HG02943 (cell line): ENCODE measurements around the gene GPSM1.
"Not testable (repeated sequence)": the region's sequence is repeated elsewhere in the genome, so short reads cannot be mapped to it uniquely, and the experiment has no call there.

Experiments
- ATAC-seq: cut with Tn5 transposase; IDR thresholded peaks from one replicate; pipeline ENCODE4 v1.9.1; 2021; ENCODE audit warnings: mild to moderate bottlenecking, low read depth, moderate library complexity; ENCODE audit not compliant: unreplicated experiment

GPSM1 gene

DNA sequence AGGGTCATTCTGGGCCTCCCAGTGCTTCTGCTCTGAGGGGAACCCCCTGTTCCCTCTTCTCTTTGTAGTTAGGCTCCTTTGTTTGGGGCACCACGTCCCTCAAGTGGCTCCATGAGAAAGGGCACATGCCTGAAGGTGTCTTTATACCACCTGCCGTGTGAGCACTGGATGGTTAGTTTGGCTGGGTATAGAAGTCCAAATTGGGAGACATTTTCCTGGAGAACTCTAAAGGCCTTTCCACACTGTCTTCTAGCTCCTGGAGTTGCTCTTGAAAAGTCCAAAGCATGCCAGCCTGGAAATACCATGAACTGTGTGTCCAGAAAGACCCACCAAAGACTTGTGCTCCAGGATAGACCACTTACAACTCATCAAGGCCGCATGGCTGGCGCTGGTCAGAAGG lies 12.4 kb upstream of the GPSM1 start:
- no peak for ATAC-seq

GRCh38 chr9:136316271-136316751 lies 11.0 kb upstream of the GPSM1 start:
- no peak for ATAC-seq

DNA sequence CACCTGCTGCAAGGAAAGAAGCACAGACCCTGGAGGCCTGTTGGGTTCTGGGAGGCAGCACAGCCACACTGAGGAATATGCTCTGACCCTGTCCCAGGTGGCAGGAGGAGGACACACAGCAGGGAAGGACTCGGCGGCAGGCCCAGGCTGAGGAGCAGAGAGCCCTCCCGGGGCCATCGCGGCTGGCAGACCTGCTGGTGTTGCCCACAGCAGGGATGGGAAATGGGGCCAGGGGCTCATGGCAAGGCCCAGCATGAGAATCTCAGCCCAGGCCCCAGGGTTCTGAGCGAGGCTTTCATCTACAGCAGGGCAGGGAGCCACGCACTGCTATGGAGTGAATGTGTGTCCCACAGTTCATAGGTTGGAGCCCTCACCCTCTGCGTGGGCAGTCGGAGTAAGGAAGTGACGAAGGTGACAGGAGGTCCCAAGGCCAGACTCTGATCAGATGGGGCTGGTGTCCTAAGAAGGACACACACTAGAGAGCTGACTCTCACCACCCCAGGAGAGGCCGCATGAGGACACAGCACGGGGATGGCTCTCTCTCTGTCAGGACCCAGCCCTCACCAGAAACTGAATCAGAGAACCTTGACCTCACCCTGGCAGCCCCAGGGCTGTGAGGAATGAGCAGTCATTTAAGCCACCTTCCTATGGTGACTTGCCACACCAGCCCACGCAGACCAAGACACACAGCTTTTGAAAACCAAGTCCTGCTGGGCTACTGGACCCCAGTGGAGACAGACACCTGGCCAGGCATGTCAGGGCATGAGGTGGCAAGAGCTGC lies 10.3 kb upstream of the GPSM1 start:
- no peak for ATAC-seq

- no peak for ATAC-seq
Observed at GRCh38 chr9:136317695-136318094, 9.6 kb upstream of the GPSM1 start.

DNA sequence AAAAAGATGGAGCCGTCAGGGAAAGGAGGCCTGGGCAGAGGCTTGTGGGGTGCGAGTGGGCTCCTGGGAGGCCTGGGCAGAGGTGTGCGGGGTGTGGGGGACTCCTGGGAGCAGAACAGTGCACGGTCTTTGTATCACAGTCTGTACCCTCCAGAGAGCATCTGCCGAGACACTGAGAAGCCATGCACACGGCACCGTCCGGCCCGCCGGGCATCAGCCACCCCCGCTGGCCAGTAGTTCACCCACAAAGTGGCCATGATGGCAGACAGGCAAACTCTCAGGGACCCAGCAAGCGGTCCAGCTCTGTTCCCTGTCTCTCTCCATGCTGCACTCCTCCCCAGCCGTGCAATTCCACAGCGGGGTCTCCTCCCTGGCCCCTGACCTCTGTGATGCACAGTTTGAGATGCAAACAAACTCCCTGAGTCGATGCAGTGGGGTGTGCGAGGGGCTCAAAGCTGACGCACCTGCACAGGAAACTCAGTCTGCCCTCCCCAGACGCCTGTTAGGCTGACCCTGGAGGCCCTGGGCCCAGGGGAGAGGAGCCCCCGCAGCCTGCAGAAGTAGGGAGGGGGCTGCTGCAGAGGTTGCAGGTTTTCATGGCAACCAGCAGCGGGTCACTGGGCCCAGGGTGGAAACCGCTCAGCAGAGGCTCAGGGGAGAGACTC lies 9.1 kb upstream of the GPSM1 start:
- no peak for ATAC-seq

DNA sequence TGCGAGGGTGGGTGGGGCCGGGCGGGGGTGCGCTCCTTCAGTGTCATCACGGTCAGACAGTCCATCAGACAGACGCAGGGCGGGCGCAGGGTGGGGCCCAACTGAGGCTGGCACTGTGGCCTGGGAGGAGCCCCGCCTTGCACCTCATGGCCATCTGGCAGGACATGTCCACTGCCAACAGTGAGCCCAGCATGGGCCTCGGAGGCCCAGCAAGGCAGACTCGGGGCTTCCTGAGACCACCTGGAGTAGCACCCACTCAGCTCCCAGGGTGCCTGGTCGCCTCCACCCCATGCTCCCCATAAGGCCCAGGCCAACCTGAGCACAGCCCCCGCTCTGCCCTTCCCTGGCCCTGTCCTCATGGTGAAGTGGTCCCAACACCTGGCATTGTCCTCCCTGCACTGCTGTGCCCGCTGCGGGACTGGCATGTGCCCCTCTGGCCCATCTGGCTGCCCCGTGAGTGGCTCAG lies 8.5 kb upstream of the GPSM1 start:
- no peak for ATAC-seq

GRCh38 chr9:136319244-136319643 lies 8.1 kb upstream of the GPSM1 start:
- ATAC-seq: not testable (repeated sequence)

DNA sequence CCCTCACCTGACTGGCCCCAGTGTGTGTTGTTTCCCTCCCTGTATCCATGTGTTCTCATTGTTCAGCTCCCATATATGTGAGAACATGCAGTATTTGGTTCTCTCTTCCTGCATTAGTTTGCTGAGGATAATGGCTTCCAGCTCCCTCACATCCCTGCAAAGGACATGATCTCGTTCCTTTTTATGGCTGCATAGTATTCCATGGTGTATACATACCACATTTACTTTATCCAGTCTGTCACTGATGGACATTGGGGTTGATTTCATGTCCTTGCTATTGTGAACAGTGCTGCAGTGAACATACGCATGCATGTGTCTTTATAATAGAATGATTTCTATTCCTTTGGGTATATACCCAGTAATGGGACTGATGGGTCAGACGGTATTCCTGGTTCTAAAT lies 7.4 kb upstream of the GPSM1 start:
- ATAC-seq: not testable (repeated sequence)

GRCh38 chr9:136320972-136321371 lies 6.4 kb upstream of the GPSM1 start:
- not testable (repeated sequence) for ATAC-seq

- no peak for ATAC-seq
Observed at GRCh38 chr9:136321561-136321960, 5.8 kb upstream of the GPSM1 start.

DNA sequence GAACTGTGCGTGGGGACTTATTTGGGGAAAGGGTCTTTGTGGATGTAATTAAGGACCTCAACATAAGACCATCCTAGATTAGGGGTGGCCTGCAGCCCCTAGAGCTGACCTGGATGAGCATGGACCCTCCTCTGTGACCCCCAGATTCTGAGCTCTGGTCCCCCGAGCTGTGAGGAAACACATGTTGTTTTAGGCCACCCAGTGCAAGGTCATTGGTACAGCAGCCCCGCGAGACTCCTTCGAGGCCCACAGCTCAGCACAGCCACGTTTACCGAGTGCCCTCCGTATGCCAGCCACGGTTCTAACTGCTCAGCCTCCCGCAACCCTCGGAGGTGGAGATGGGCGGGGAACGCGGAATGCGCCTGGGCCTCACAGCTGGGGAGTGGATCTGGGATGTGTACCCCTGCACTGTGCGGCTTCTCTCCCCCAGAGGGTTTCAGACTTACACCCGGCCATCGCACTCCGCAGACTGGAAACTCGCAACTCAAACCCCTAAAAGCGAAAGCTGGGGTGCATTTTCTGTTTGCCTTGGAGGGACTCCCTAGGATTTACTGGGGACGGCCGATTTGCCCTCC lies 4.5 kb upstream of the GPSM1 start:
- no peak for ATAC-seq

DNA sequence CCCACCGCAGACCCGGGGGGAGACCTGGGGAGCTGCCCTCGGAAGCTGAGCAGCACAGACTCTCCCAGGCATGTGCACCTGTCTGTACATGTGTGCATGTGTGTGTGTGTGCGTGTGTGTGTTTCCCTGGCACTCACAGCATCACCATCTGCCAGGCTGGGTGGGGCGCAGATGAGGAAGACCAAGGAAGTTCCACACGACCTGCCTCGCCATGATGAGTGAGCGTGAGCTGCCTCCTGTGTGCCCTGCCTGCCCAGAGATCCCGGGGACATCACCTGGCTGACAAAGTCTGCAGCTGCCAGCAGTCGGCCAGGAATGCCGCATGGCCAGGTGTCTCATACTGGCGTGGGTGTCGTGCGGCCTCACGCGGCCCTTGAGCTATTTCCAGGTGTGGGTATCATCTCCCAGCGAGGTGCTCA lies 4.0 kb upstream of the GPSM1 start:
- no peak for ATAC-seq

DNA sequence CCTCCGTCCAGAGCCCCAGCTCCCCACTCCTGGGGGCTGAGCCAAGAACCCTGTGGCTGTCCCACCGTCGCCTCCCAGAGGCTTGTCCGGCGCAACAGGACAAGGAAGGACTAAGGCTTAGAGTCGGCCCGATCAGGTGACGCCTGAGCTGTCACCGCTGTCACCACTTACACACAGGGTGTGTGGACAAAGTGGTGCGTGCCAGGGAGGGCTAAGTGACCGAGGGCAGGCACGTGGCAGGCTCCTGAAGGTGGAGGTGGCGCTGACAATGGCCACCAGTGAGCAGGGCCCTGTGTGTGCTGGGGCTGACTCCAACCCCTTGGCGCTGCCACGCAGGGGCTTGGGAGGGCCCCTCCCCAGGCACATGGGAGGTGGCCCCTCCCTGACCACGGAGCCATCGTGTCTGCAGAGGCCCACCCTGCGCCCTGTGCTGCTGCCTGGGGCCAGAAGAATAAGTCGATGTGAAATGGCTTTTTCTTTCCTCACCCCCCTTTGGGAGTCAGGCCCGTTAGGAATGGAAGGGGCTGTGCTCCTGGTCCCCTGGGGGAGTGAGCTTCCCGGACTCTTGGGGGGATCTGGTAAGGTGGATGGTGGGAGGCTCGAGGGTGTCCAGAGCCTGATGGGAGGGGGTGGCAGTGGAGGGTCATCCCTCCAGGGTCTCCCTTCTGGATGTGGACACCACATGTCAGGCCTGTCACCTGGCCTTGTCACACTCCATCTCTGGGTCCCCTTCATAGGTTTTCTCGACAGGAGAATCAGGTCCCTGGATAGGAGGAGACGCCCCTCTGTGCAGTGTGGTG lies 2.6 kb upstream of the GPSM1 start:
- ATAC-seq: no peak

- no peak for ATAC-seq
Observed at GRCh38 chr9:136325358-136325757, 2.0 kb upstream of the GPSM1 start.

GRCh38 chr9:136326061-136326760 lies 1.1 kb upstream of the GPSM1 start:
- no peak for ATAC-seq

GRCh38 chr9:136326761-136327303 lies 507 bp upstream of the GPSM1 start:
- no peak for ATAC-seq

DNA sequence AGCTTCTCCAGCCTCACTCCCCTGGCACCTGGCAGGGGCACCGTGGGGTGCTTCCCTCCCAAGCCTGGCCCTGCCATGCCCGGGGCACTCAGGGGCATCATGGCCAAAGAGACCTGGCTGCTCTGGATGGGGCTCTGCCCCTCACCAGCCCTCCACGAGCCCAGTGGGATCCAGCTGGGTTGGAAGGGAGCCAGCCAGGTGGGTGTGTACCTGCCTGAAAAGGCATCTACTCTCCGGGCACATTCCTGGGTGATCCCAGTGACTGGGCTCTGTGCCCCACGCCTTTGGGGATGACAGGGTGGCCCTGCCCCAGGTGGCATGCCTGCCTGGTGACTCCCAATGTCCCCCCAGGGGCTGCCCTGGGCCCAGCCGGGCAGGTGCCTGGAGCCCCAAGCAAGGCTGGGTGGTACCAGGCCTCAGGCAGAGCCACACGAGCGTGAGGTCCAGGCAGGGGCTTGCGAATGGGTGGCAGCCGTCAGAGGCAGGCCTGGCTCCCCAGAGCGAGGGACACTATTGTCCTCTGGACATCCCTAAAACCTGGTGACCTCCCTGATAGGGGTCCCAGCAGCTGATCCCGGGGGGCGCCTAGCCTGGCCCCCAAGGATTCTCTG lies 777 bp downstream of the GPSM1 start:
- ATAC-seq: no peak

- no peak for ATAC-seq
Observed at GRCh38 chr9:136328622-136329041, 1.3 kb downstream of the GPSM1 start.

GRCh38 chr9:136329211-136329627 lies 1.9 kb downstream of the GPSM1 start:
- no peak for ATAC-seq
